GM19025 (cell line): ENCODE results near the gene CD300E.

Source experiments
- ATAC-seq: cut with Tn5 transposase; IDR thresholded peaks from one replicate; pipeline ENCODE4 v1.9.1; 2021; ENCODE audit warnings: mild to moderate bottlenecking, low read depth, moderate library complexity; ENCODE audit not compliant: unreplicated experiment

The CD300E gene, protein sequence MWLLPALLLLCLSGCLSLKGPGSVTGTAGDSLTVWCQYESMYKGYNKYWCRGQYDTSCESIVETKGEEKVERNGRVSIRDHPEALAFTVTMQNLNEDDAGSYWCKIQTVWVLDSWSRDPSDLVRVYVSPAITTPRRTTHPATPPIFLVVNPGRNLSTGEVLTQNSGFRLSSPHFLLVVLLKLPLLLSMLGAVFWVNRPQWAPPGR

DNA sequence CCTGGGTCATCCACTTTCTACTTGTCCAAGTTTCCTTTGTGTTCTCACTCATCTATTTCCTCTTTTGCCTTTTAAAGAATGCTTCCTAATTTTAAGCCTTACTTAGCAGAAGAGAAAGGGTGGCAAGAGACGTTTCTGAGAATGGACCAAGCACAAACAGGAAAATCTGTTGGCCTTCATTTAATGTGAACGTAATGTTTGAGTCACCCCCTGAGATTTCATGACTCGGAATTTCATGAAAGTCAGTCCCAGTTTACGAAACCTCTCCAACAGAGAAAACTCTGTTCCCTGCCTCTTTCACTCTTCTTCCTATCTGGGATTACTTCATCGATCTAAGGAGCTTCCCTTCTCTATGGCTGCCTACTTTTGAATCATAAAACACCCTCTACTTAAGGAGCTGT lies at the start of gene CD300E:
CD300E (minus strand) TSS at position 46 of the 401 bp plus-strand sequence. CDS start 117 bp downstream, outside the sequence.
- ATAC-seq: no peak

DNA sequence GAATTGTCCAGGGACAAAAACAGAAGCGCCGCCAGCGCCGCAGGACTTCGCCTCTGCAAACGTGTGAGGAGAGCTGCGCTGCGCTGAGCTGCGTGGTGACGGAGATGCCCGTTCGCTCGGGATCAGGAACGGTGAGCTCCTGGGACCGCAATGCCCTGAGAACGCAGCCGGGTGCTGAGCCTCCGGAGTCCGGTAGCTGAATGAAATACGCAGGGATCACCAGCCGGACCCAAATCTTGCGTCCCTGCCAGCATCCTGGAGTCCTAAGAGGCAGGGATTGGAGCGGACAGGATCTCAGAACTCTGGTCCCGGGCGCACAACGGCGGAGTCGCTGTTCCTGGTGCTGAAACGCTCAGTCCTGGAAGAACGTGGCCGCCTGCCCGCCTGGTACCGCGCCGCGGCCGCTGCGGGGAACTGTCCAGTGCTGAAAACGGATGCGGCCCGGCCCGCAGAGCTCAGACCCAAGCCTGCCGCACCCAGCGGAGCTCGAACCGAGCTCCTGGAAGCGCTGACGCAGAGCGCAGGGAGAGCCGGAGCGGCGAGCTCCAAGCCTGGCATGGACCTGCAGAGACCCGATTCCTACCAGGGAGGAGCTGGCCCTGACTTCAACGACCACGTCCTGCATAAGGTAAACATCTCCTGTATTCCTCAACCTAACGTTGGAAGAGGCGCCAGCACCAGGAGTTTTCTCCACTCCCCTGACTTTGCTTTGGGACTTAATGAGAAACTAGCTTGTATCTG lies 47.7 kb upstream of the CD300E start:
- no peak for ATAC-seq

DNA sequence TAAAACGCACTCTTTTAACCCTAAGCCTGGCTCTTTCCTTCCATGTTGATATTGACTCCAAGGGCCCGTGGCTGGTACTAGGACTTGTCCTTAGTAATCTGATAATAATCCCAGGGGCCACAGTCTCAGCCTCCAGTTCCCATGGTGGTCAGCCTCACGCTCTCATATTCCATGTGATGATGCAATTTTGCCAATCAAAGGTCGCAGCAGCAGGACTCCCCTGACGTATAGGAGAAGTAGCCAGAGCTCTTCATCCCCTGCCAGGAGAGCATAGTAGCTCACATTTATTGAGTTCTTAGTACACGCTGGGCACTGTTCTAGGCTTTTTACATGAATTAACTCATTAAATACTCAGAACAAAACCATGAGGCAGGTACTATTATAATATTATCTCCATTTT lies 46.8 kb upstream of the CD300E start:
- ATAC-seq: no peak

DNA sequence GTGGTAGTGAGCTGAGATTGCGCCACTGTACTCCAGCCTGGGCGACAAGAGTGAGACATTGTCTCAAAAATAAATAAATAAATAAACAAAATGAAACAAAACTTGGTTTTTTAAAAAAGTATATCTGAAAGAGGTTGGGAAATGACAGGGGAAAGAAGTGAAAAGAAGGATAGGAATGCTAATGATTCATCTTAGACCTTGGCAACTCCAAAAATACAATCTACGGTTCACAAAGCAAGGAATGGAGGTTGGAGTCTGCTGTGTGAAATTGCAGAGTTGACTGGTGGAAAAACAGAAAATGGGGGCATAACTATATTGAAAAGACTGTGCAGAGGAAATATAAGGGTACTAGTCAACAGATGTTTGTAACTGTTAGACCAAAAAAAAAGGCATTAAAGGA lies 40.0 kb upstream of the CD300E start:
- no peak for ATAC-seq

DNA sequence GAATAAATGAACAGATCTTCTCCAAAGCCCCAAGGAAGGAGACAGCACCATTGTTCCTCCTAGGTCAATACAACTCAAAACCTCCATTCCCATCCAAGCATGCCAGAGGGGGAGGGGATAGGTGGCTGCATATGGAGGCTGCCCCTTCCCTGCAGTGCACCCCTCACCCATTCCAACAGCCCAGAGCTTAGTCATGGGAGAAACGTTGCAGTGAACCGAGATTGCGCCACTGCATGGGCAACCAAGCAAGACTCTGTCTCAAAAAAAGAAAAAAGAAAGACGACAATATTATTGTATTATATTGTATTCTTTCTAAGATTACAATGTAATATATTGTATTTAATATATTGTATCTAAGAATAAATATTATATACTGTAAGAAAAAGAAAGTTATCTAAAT lies 36.4 kb upstream of the CD300E start:
- no peak for ATAC-seq

DNA sequence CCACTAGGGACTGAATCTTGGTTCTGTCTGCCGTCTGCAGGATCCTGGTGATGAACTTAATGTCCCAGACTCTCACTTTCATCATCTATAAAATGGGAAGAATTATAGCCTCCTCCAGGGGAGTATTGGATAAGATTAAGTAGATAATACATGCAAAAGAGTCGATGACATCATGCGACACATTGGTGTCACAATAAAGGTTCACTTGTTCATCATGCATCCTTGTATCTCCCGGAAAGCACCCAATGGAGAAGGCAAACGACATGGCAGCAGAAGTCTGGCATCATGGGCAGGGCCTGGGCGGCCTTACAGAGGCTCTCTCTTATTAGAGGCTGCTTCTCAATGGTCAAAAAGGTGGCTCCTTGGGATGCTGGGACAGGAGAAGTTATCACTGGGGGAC lies 35.1 kb upstream of the CD300E start:
- ATAC-seq: no peak

DNA sequence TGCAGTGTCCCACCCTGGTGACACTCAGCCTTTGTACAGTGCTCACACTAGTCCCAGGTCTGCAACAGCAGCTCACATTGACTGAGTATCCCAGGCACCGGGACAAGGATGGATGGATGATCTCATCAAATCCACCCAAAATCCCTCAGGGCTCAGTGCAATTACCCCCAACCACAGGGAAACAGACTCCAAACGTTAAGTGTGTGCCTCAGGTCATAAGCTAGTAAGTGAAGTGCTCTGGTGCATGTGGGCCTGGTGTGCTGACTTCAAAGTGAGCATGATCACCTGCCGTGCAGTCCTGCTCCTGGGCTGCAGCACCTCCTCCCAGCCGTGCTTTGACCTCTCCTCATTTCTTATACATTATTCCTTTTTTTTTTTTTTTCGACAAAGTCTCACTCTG lies 31.2 kb upstream of the CD300E start:
- ATAC-seq: no peak

DNA sequence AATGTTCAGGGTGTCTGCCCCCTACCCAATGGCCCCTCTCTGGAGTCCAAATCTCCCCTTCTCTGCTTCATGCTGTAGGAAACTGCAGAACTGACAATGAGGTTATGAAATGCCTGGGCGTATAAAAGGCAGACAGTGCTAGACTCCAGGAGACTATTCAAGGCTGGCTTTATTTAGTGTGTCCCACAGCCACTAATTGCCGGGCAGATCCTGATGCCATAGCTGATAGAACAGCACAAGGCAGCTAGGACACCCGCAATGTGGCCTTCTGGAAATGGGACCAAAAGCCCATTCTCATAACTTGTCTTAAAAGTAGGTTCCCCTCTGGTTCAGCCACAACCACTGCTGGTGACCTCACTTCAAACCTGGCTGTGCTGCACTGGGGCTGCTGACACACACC lies 28.5 kb upstream of the CD300E start:
- no peak for ATAC-seq

DNA sequence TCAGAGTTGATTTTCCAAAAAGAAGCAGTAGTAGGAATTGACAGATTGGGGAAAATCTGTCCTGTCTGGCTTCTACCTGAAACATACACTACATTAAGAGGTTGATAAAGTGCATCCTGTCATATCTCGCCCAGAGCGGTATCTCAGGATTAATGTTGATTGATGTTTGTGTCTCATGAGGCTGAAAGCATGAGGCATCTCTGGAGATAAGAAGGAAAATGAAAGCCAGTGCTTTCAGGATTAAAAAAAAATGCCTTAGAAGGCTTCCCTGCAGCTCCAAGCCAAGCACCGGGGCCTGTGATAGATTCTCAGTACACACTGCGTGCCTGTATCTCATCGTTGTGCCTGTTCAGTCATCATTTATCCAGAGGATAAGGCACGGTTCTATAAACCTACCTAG lies 26.4 kb upstream of the CD300E start:
- ATAC-seq: no peak

DNA sequence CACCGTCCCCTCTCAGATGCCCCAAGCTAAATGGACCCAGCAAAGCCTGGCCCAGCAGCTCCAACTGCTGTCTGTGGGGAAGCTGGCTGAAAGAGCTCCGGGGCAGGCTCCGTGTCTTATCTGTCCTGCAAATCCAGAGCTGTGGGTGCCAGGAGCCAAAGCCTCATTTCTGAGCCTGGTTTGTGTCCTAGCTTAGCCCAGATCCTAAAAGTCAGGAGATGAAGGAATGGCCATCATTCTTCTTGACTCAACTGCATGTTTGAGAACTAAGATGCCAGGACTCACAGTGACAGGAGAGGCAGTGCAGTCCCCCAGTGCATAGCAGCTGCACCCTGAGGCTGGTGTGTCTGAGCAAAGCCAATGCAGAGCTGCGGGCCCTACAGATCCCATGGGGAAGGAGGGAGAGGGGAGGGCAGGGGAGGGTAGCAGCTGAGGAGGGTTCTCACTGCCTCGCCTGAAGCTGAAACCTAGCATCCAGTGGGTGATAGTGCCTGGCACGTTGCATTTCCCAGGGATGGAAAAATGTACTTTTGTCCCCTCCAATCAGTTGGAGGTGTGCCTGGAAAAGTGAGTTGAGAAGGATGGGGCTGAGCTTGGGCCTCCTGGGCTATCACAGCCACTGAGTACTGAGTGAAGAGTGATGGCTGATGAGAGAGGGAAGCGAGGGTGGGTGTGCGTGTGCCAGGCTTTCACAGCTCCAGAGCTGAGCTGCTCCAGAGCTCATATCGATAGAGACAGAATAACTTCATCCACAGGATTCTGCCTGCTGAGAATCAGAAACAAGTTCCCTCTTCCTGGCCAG lies 24.5 kb upstream of the CD300E start:
- ATAC-seq: no peak

DNA sequence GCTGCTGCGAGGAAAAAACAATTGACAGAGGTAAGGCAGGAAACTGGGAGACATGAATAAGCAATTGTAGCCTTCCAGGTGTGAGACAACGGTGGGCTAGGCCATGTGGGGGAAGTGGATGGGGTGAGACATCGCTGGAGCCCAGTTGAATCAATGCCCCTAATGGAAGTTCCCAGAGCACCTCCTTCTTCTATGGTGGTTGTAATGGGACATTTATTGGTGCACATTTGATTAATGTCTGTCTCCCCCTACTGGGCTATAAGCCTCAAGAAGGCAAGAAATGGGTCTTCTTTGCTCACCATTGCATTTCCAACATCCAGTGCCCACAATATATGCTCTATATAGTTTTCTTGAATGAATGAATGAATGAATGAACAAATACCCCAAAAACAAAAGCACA lies 22.7 kb upstream of the CD300E start:
- ATAC-seq: no peak

DNA sequence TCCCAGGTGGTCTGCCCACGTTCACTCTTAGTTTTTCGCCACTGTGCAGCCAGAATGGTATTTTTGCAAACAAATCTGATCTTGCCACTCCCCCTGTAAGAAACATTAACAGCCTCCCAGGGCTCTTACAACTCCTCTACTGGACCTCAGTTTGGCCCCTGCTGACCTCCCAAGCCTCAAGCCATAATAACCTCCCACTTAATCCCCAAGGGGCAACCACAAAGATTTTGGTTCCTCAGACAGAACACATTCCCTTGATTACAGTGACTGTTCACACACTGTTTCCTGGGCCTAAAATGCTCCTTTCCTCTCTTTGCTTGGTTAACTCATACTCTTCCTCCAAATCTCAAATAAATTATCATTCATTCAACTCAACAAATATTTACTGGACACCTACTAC lies 21.5 kb upstream of the CD300E start:
- ATAC-seq: no peak

DNA sequence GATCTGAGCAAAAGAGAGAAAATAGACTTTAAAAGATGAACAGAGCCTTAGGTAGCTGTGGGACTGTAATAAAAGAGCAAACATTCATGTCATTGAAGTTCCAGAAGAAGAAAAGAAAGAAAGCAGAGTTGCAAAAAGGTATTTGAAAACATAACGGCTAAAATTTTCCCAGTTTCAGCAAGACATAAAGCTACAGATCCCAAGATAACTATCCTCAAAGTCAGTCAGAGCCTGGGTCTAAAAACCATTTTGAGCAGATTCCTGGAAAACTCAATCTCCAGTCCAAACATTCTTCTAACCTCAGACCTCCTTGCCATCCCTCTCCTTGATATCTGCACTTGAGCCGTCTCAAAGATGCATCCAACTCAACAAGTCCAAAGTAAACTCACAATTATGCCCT lies 20.9 kb upstream of the CD300E start:
- ATAC-seq: no peak

DNA sequence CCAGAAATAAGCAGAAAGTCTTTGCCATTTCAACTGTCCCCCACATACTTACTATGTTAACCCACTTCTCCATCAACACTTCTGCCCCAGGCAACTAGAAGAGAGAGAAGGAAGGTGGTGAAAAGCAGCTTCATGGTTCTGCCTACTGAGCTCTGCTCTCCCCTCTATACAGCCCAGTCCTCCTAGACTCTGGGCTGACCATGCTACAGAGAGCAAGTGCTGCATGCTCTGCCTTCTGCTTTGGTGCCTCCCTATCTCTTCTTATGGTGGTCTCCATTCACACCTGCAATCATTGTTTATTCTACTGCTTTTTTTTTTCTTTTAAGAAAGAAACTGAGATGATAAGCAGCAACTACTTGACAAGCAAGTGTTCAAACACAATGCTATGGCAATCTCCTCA lies 20.3 kb upstream of the CD300E start:
- ATAC-seq: no peak

DNA sequence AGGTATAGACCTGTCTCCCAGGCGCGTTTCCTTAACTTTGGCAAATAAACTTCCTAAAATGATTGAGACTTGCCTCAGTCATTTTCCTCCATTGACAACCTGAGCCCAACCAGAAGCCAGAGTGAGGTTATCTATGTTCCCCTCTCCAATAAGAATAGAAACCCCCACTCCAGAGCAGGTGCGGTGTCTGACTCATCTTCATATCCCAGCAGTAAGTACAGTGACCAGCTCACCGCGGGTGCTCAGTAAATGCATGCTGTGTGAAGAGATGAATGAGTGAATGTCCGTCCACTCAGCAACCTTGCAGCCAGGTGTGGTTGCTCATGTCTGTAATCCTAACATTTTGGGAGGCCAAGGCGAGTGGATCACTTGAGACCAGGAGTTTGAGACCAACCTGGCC lies 19.5 kb upstream of the CD300E start:
- no peak for ATAC-seq

DNA sequence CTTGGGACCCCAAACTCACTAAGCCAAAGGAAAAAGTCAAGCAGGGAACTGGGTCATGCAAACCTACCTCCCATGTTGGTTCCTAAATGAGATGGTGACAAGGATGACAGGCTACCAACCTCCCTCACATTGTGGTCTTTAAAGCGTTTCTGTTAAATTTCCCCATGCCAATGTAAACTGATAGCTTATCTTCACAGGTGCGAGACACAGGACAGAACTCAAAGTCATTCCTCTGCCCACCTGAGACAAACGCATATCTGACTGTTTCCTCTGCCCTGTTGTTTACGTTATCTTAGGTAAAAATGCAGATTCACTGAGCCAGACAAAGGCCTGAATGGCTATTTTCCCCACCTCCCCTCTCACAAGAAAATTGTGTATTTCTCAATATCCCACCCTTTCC lies 19.0 kb upstream of the CD300E start:
- ATAC-seq: no peak

DNA sequence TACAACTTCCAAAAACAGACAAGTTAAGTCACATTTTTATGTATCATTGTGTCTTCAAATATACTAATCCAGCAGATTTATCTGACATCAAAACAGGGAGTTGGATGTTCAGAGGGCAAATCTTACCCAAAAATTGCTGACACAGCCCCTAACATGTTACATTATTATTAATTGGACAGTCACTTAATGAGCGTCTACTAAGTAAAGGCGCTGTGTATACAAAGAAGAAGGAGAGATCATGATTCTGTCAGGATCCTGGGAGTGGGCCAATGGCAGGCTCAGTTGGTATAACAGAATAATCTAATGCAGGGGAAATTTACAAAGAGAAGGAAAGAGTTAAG lies 18.4 kb upstream of the CD300E start:
- ATAC-seq: no peak

DNA sequence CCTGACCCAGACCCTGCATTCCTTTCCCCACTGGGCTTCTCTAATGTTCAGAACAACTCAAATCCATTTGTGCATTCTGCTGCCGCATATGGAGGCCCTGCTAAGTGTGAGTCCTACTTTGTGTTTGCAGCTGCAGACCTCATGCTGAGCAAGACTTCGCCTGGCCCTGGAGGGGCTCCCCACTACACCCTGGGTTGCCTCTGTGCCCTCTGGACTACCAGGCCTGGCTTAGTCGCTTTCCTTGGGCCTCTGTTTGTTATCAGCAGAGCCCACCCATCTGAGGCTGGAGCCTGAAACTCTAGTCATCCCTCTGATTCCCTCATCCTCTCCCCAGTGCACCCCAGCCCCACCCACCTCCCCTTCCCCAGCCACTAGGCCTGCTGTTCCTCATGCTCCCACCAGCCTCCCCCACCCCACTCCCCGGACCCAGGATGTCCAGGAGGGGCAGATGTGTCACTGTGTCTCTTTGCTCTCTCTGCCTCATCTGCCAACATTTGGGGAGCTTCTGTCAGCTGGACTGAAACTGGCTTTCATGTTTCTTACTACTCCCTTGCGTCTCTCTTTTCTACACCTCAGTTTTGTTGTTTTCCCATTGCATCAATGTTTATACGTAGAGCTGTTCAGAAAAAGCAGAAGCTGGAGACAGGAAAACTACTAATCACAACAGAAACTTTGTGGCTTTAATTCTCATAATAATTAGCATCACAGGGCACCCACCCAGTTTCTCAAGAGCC lies 17.9 kb upstream of the CD300E start:
- no peak for ATAC-seq

DNA sequence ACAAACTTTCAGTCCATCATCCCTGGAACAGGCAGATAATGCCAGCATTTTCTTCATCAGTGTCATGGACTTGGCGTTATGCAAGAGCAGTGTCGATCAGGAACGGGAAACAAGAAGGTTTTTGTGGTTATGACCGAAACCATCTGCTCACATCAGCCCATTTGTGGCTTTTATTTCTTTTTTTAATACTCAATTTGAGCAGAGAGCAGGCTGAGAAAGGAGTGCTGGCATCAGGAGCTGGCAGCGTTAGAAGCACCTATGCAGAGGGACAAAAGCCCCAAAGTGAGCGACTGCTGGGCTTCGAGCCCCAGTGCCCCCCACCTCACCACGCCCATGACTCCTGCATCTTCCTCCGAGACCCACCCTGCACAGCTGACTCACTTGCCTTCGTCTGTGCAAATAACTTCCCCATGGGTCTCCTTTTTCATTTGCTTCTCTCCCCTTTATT lies 16.2 kb upstream of the CD300E start:
- no peak for ATAC-seq

DNA sequence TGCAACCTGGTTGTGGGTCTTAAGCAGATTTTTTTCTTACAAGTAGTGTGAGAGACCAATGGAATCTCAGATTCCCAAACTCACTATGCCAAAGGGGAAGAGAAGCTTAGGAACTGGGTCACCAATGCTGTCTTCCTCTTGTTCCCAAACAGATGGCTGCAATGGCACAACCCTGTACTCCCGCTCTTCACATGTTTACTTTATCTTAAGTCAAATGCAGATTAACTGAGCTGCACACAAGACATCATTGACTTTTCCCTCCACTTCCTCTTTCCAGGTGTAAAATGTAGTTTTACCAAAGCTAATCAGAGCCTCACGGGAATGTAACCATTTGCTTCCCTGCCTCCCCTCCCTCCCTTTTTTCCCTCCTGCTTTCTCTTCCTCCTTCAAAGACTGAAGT lies 14.4 kb upstream of the CD300E start:
- ATAC-seq: no peak

DNA sequence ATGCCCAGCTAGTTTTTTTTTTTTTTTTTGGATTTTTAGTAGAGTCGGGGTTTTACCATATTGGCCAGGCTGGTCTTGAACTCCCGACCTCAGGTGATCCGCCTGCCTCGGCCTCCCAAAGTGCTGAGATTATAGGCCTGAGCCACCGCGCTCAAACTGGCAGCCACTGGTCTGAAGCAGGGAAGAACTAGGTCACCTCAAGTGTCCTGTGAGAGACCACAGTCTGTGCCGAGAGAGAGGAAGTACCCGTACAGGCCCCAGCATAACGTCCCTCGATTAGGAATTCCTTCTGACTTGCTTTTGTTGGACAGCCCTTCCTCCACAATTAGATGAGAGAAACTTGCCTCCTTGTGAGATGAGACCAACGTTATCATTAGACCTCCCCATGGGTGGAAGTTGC lies 13.7 kb upstream of the CD300E start:
- no peak for ATAC-seq
